Activated CD8-positive, alpha-beta memory T cell treated with anti-CD3 and anti-CD28 coated beads, Interleukin-2, amount 10 ng/mL, durations not matched to agents 7 days and 5 days (primary cell): Measurements from ENCODE around the gene KCNIP3. TPM values are rescaled to one million over a fixed set of nuclear protein-coding genes. Genes with fewer than 3 reads are reported as not detected.

Source experiments
- ATAC-seq: fragments of 150-1000 bp; cut with Tn5 transposase; one replicate; pipeline ENCODE4 v1.10.0; 2021; ENCODE audit warnings: moderate library complexity
- CTCF ChIA-PET: fragments of 350-600 bp; sonication (Branson Sonifier 250); formaldehyde crosslinking; loops from one replicate; lab custom pipeline; 2021; ENCODE audit warnings: antibody characterized with exemption; lab: Charles Lee
- DNase-seq: peaks from one replicate; pipeline ENCODE4 v3.0.0-alpha.2; 2020
- H3K27ac Mint-ChIP-seq: one replicate; pipeline ENCODE4 v1.8.0; 2021; ENCODE audit warnings: mild to moderate bottlenecking, mixed read lengths
- H3K27me3 Mint-ChIP-seq: one replicate; pipeline ENCODE4 v1.8.0; 2021; ENCODE audit warnings: mixed read lengths
- H3K36me3 Mint-ChIP-seq: one replicate; pipeline ENCODE4 v1.8.0; 2021; ENCODE audit warnings: mild to moderate bottlenecking, mixed read lengths
- H3K4me1 Mint-ChIP-seq: one replicate; pipeline ENCODE4 v1.8.0; 2021; ENCODE audit warnings: mixed read lengths
- H3K4me3 Mint-ChIP-seq: one replicate; pipeline ENCODE4 v1.8.0; 2021; ENCODE audit warnings: mild to moderate bottlenecking, moderate library complexity, mixed read lengths
- H3K9me3 Mint-ChIP-seq: one replicate; pipeline ENCODE4 v1.8.0; 2022; ENCODE audit warnings: low read depth, mixed read lengths
- total RNA-seq, 2 experiments: library from RNA; stranded (reverse); gene quantifications; one replicate each; pipeline ENCODE4 v1.2.3, GENCODE V29; 2021

Gene KCNIP3
- not detected for total RNA-seq

DNA sequence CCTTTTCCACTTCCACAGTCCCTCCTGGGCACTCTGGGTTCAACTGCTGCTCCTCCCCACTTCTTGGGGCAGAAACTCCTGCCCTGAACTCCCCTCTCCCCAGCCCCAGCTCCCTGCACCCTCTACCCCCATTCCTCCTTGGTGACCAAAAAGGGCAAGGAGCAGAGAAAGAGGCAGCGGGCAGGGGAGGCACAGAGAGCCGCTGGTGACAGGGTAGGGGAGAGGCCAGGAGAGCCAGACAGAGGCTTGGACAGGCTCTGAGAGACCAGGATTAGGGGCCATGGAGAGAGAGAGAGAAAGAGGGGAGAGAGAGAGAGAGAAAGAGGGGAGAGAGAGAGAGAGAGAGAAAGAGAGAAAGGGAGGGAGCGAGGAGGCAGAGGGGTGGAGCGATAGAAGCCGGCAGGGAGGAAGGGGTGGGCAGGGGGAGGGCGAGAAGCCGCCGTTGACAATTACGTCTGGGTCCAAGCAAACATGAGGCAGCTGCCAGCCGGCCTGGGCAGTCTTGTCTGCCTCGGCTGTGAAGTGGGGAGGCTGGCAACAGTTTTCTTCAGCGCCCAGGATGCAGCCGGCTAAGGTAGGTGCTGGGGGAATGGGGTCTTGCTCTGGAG lies at the start of gene KCNIP3:
TSS of gene KCNIP3 (plus strand) at position 468 of the 608 bp plus-strand sequence. CDS start at position 560, 92 bp downstream.
- Mint-ChIP-seq H3K27ac (no peak within 1 kb of the TSS), H3K4me3 (no peak within 1 kb of the TSS)

DNA sequence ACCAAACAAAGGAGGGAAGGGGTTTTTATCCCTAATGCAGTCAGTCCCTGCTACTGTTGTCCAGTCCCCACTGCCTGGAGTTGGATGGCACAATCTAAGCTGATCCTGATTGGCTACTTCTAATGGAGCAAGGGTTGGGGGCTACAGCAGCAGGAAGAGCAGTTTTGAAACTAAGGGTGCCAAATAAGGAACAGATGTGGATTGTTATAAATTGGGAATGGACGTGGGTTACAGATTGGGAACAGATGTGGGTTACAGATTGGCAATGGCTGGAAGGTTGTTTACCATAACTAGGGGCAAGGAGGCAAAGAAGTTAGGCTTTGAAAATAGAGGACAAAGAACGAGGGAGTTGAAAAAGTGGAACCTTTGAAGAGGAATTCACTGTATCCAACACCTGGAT lies 38.9 kb upstream of the KCNIP3 start:
- no peaks in the 10 kb centered on the region for H3K27me3 Mint-ChIP-seq
- CTCF ChIA-PET, result no interaction called here
- DNase-seq (no peak), ATAC-seq (no peak)
- no peaks in the 10 kb centered on the region for H3K4me1 Mint-ChIP-seq
- peaks cover 16% of the 10 kb centered on the region for H3K9me3 Mint-ChIP-seq
- no peak overlapping the region for H3K27ac Mint-ChIP-seq
- H3K36me3 Mint-ChIP-seq, result peaks cover 2% of the 10 kb centered on the region
- no peak overlapping the region for H3K4me3 Mint-ChIP-seq

More for the DNA sequence above, at the start of gene KCNIP3:
- Mint-ChIP-seq H3K27me3 (peaks cover 5% of the 10 kb centered on the region), H3K36me3 (no peaks in the 10 kb centered on the region), H3K4me1 (no peaks in the 10 kb centered on the region), H3K9me3 (no peaks in the 10 kb centered on the region)
- DNase-seq, result no peak
- CTCF ChIA-PET, result no interaction called here
- ATAC-seq, result no peak

DNA sequence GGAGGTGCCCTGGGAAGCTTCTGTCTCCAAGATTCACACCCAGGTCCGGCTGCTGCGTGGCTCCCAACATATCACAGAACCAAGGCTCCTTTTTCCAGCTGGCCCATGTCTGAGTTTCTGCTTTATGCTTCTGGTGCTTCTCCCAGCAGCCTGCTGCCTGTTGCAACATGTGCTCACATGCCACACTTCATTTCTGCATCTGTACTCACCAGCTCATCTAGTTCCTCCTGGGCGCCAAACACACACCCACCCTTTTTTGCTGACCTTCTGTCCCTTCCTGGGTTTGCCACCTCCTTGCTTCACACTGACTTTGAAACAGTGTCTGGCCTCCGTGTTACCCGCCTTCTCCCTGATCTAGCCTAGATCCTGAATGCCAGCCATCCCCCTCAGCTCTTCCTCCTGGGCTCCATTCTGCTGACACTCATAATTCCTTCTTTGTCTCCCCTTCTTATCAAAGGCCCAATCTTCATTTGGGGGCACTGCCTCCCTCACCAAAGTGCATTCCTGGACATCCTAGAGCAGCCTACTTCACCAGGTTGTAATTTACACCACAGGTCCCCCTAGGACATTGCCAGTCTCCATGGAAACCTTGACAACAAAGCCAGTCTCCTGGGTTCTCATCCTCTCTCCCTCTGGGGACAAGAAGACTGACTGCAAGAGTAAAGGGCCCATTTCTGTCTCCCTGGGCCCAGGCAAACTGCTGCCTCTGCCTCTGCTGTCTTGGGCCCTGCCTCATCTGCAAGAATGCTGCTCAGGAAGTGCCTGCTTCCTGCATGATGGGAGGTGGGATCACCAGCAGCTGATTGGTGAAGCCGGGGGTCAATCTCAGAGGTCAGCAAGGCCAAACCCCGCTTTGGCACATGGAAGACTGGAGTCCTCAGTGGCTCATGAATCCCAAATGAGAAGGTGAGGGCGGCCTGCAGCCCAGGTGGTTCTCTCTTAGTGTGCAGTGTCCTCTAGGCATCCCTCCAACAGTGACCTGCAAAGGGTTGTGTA lies 36.8 kb upstream of the KCNIP3 start:
- CTCF ChIA-PET, result no interaction called here

GRCh38 chr2:95261602-95262001 lies 35.5 kb upstream of the KCNIP3 start:
- Mint-ChIP-seq H3K9me3 (peaks cover 12% of the 10 kb centered on the region), H3K4me1 (no peaks in the 10 kb centered on the region), H3K27me3 (no peaks in the 10 kb centered on the region), H3K4me3 (no peak overlapping the region), H3K27ac (no peak overlapping the region), H3K36me3 (peaks cover 2% of the 10 kb centered on the region)
- CTCF ChIA-PET, result interaction anchor here (0.7 kb wide), 1 partner anchor 8 kb away, joined by 3 read pairs; no protein-coding TSS in a partner anchor
- no peak for ATAC-seq
- no peak for DNase-seq

More for the DNA sequence above, 36.8 kb upstream of the KCNIP3 start:
- H3K4me3 Mint-ChIP-seq, result no peak overlapping the region
- H3K27me3 Mint-ChIP-seq, result no peaks in the 10 kb centered on the region
- H3K9me3 Mint-ChIP-seq, result peaks cover 16% of the 10 kb centered on the region
- DNase-seq (no peak), ATAC-seq (no peak)
- no peak overlapping the region for H3K27ac Mint-ChIP-seq
- H3K4me1 Mint-ChIP-seq, result no peaks in the 10 kb centered on the region
- H3K36me3 Mint-ChIP-seq, result peaks cover 2% of the 10 kb centered on the region

DNA sequence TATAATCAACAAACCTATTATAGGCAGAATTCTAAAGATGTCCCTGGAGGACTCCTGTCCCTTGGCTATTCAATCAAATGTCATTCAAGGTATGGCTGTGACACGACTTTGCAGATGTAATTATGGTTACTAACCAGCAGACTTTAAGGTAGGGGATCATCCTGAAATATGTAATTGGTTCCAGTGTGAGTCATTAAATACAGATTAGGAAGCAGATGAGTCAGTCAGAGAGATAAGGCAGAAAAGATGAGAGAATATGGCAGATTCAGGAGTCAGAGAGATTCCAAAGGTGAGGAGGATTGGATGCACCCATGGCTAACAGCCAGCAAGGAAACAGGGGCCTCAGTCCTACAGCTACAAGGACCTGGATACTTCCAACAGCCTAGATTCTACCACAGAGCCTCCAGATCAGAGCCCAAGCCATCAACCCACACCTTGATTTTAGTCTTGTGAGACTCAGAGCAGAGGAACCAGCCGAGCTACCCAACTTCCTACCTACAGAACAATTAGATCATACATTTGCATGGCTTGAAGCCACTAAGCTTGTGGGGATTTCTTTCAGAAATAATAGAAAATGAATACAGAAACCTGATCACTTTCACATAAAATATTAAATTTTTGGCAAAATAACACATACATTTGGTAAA lies 34.1 kb upstream of the KCNIP3 start:
- ATAC-seq (no peak), DNase-seq (no peak)
- H3K36me3 Mint-ChIP-seq, result peaks cover 2% of the 10 kb centered on the region
- no peaks in the 10 kb centered on the region for H3K27me3 Mint-ChIP-seq
- H3K4me1 Mint-ChIP-seq, result no peaks in the 10 kb centered on the region
- H3K4me3 Mint-ChIP-seq, result no peak overlapping the region
- H3K9me3 Mint-ChIP-seq, result peaks cover 9% of the 10 kb centered on the region
- no peak overlapping the region for H3K27ac Mint-ChIP-seq
- CTCF ChIA-PET, result no interaction called here

GRCh38 chr2:95264624-95265023 lies 32.5 kb upstream of the KCNIP3 start:
- H3K4me3 Mint-ChIP-seq, result no peak overlapping the region
- no peak for DNase-seq

DNA sequence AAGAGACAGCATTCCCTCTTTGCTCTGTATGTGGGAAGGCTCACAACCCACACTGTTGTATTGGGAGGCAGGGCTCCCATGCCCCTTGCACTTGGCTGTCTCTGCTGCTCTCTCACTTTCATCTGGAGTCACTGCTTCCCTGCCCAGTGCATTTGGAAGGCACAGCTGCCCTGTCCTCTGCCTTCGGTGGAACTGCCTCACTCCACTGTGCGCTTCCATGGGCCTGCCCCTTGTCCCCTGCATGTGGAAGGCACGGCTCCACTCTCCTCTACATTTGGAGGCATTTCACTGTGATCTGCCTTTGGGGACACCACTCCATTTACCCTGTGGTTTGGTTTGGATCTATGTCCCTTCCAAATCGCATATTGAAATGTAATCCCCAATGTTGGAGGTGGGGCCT lies 32.0 kb upstream of the KCNIP3 start:
- H3K9me3 Mint-ChIP-seq, result no peaks in the 10 kb centered on the region
- no peaks in the 10 kb centered on the region for H3K27me3 Mint-ChIP-seq
- no peaks in the 10 kb centered on the region for H3K4me1 Mint-ChIP-seq
- no peak overlapping the region for H3K4me3 Mint-ChIP-seq
- CTCF ChIA-PET, result no interaction called here
- DNase-seq (peak; percentile 38), ATAC-seq (no peak)
- H3K27ac Mint-ChIP-seq, result no peak overlapping the region
- no peaks in the 10 kb centered on the region for H3K36me3 Mint-ChIP-seq

More at GRCh38 chr2:95264624-95265023, 32.5 kb upstream of the KCNIP3 start:
- Mint-ChIP-seq H3K27ac (no peak overlapping the region), H3K4me1 (no peaks in the 10 kb centered on the region), H3K27me3 (no peaks in the 10 kb centered on the region), H3K36me3 (no peaks in the 10 kb centered on the region), H3K9me3 (no peaks in the 10 kb centered on the region)
- ATAC-seq, result no peak
- CTCF ChIA-PET, result no interaction called here

DNA sequence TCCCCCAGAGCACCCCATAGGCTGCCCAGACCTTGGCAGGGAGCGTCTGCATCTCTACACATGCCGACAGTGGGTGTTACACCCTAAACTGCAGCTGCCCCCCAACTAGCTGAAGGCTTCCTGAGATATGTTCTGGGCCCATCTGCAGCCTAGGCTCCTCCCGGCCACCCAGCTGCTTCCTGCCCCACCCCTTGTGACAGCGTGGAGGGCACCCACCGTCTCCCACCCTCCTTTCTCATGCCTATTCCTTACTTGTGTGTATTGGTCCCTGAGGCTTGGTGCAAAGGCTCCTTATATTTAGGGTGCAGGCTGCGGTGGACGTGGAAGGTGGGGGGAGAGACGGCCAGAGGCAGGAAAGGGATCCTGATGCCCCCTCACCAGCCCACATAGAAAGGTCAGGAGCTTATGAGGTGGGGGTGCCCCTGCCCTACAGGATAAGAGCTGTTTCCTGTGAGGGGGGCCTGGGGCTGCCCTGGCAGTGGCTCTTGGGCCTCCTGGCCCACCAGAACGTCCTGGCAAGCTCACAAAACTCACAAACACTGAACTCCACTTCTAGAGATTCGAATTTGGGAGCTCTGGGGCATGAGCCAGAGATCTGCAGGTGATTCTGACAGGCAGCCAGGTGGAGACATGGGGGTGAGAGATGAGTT lies 30.2 kb upstream of the KCNIP3 start:
- Mint-ChIP-seq H3K27ac (no peak overlapping the region), H3K4me3 (no peak overlapping the region), H3K27me3 (no peaks in the 10 kb centered on the region), H3K36me3 (no peaks in the 10 kb centered on the region), H3K9me3 (no peaks in the 10 kb centered on the region), H3K4me1 (no peaks in the 10 kb centered on the region)
- CTCF ChIA-PET, result no interaction called here
- no peak for DNase-seq
- ATAC-seq, result no peak

- Mint-ChIP-seq H3K9me3 (no peaks in the 10 kb centered on the region), H3K27me3 (no peaks in the 10 kb centered on the region), H3K4me3 (no peak overlapping the region), H3K27ac (no peak overlapping the region), H3K36me3 (no peaks in the 10 kb centered on the region), H3K4me1 (no peaks in the 10 kb centered on the region)
- DNase-seq (no peak), ATAC-seq (no peak)
- CTCF ChIA-PET, result no interaction called here
Observed at GRCh38 chr2:95267458-95268210, 29.5 kb upstream of the KCNIP3 start.

GRCh38 chr2:95268211-95269035 lies 28.7 kb upstream of the KCNIP3 start:
- CTCF ChIA-PET, result no interaction called here
- H3K9me3 Mint-ChIP-seq, result no peaks in the 10 kb centered on the region
- H3K36me3 Mint-ChIP-seq, result no peaks in the 10 kb centered on the region
- no peak overlapping the region for H3K4me3 Mint-ChIP-seq
- no peaks in the 10 kb centered on the region for H3K27me3 Mint-ChIP-seq
- DNase-seq, result peak; percentile 27
- ATAC-seq, result no peak
- H3K27ac Mint-ChIP-seq, result no peak overlapping the region
- H3K4me1 Mint-ChIP-seq, result no peaks in the 10 kb centered on the region

DNA sequence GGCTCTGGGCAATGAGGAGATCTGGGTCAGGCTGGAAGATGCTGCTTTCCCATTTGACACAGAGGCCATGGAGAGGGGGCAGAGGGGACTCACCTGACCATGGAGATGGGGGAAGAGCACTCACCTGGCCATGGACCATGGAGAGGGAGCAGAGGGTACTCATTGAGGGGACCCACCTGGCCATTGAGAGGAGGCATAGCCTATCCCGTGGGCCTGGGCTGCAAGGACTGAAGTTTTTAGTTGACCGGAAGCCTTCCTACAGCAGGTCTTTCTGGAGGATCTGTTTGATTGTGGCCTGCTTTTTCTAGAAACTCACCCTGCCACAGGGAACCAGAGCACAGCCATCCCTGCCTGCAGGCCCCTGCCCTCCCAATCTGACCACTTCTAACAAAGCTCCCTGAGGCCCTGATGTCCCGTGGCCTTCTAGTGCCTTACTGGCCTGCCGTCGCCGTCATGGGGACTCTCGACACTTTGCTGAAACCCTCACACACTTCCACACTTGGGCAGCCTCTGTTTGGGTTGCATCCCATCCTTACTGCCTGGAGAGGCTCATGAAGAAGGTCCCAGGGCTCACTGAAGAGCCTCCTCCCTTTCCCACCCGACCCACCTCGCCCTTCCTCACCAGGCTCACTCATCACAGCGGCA lies 28.0 kb upstream of the KCNIP3 start:
- DNase-seq (no peak), ATAC-seq (no peak)
- Mint-ChIP-seq H3K4me3 (no peak overlapping the region), H3K9me3 (no peaks in the 10 kb centered on the region), H3K4me1 (no peaks in the 10 kb centered on the region), H3K27me3 (no peaks in the 10 kb centered on the region), H3K27ac (no peak overlapping the region), H3K36me3 (no peaks in the 10 kb centered on the region)
- CTCF ChIA-PET, result interaction anchor here (0.6 kb wide), 1 partner anchor 8 kb away, joined by 3 read pairs; no protein-coding TSS in a partner anchor
